Mucosa of rectum (tissue), 2 donors: ENCODE data around the gene IQCN.

ENCODE experiments used
- H3K27ac ChIP-seq, 2 donors: one replicate each; pipeline ENCODE4 v1.7.0; 2013; ENCODE audit warnings: inconsistent platforms in 2 of 2, low read depth in 2 of 2, low read length in 2 of 2
- H3K27me3 ChIP-seq, 2 donors: one replicate each; pipeline ENCODE4 v1.7.0; 2013; ENCODE audit warnings: low read length in 2 of 2; ENCODE audit not compliant: control insufficient read depth in 2 of 2, insufficient read depth in 2 of 2
- H3K36me3 ChIP-seq, 2 donors: one replicate each; pipeline ENCODE4 v1.7.0; 2013; ENCODE audit warnings: low read length in 2 of 2; ENCODE audit not compliant: control insufficient read depth in 2 of 2, insufficient read depth in 2 of 2
- H3K4me1 ChIP-seq, 2 donors: one replicate each; pipeline ENCODE4 v1.7.0; 2013; ENCODE audit warnings: low read length in 2 of 2, mild to moderate bottlenecking in 1 of 2; ENCODE audit not compliant: control insufficient read depth in 2 of 2, insufficient read depth in 2 of 2
- H3K4me3 ChIP-seq, 2 donors: one replicate each; pipeline ENCODE4 v1.7.0; 2013; ENCODE audit warnings: low read length in 2 of 2
- H3K9ac ChIP-seq, 2 donors: one replicate each; pipeline ENCODE4 v1.7.0; 2013; ENCODE audit warnings: low read length in 2 of 2, low read depth in 1 of 2, mild to moderate bottlenecking in 1 of 2
- H3K9me3 ChIP-seq, 2 donors: one replicate each; pipeline ENCODE4 v1.7.0; 2013; ENCODE audit warnings: low read length in 2 of 2; ENCODE audit not compliant: control insufficient read depth in 2 of 2
- donor health status: healthy.
- donor health status: Normal muscosa, but diverticular disease.

IQCN gene

DNA sequence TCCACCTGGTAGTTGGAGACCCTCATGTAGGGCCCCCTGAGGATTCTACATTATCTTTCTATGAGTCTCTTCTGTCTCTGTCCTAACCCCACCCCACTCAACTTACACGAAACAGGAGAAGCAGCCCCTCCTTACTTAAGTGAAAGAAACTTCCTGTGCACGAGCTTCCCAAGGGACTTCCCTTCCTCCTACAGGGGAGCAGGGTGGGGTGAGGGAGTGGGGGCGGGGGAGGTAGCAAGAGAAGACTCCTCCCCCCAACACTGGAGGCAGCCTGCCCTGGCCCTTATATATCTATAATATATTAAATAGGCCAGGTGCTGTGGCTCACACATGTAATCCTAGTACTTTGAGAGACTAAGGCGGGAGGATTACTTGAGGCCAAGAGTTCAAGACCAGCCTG, 42.5 kb downstream of the IQCN start:
- Histone ChIP-seq H3K27me3 (peaks cover 2 to 27% of the 10 kb centered on the region in 2 donors), H3K36me3 (no peaks in the 10 kb centered on the region), H3K27ac (no peak overlapping the region), H3K9me3 (no peaks in the 10 kb centered on the region), H3K4me1 (no peaks in the 10 kb centered on the region), H3K4me3 (no peak overlapping the region), H3K9ac (no peak overlapping the region)

DNA sequence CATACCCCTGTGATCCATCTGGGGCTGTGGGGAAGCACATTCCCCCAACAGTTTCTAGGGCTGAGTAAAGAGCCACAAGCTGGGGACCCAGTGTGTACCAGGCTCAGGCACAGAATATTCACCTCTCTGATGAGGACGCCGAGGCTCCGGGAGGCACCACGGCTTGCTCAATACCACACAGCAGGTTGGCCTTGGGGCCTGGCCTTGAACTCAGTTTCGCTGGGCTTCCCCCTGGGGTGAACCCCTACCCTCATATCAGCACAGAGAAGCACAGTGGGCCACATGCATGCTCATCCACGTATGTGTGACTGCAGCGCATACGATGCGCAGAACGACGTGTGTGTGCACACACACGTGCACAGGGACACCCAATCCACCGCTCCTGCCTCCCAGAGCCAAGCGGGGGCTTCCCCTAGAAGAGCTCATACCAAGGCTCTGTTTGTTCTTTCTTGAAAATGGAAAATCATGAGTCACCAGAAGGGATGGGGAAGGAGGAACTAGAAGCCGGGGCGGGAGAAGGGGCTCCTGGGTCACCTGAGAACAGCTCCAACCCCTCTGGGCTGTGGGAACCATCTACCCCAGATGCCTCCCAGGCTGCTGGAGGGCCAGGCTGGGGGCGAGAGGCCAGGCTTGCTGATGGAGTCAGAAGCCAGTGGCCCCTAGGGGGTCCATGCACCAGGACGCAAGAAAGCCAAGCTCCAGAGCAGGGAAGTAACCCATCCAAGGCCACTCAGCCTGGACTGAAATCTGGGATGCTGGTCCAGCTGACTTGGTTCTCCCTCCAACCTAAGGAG, 43.1 kb downstream of the IQCN start:
- Histone ChIP-seq H3K4me1 (no peaks in the 10 kb centered on the region), H3K9me3 (no peaks in the 10 kb centered on the region), H3K27me3 (peaks cover 2 to 29% of the 10 kb centered on the region in 2 donors), H3K27ac (no peak overlapping the region), H3K9ac (no peak overlapping the region), H3K4me3 (no peak overlapping the region), H3K36me3 (no peaks in the 10 kb centered on the region)

DNA sequence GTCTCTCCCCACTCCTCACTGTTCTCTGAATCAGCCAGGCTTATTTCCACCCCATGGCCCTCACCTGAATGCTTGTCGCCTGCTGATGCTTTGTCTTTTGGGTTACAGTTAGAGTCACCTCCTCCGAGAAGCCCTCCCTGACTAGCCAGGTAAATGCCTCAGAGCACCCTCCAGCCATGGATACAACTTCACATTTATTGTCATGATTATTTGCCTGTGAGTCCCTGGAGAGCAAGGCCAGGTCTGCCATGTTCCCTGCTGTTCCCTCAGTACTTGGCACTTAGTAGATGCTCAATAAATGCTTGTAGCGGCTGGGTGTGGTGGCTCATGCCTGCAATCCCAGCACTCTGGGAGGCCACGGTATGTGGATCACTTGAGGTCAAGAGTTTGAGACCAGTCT, 44.3 kb downstream of the IQCN start:
- H3K9me3 ChIP-seq, result no peaks in the 10 kb centered on the region
- H3K4me3 ChIP-seq, result no peak overlapping the region
- no peaks in the 10 kb centered on the region for H3K36me3 ChIP-seq
- peaks cover 0 to 2% of the 10 kb centered on the region in 2 donors for H3K4me1 ChIP-seq
- no peak overlapping the region for H3K27ac ChIP-seq
- peak overlapping the region in 1 of 2 donors; percentile 14 for H3K9ac ChIP-seq
- H3K27me3 ChIP-seq, result peaks cover 13 to 38% of the 10 kb centered on the region in 2 donors

DNA sequence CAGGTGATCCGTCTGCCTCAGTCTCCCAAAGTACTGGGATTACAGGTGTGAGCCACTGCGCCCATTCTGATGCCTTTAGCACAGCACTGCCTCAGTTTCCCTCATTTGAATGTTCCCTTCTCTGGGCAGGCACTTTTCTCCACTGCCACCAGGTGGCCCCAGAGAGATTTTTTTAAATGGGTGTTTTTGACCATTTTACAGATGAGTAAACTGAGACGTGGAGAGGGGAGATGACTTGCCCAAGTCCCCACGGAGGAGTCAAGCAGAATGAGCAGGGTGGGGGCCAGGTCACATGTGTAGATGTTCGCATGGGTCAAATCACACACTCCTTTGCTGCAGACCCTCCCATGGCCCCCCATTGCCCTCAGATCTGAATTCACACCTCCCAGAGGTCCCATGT, 44.8 kb downstream of the IQCN start:
- H3K4me3 ChIP-seq, result no peak overlapping the region
- no peak overlapping the region for H3K9ac ChIP-seq
- H3K36me3 ChIP-seq, result no peaks in the 10 kb centered on the region
- no peaks in the 10 kb centered on the region for H3K9me3 ChIP-seq
- H3K27me3 ChIP-seq, result peaks cover 16 to 40% of the 10 kb centered on the region in 2 donors
- H3K27ac ChIP-seq, result no peak overlapping the region
- peaks cover 0 to 6% of the 10 kb centered on the region in 2 donors for H3K4me1 ChIP-seq

DNA sequence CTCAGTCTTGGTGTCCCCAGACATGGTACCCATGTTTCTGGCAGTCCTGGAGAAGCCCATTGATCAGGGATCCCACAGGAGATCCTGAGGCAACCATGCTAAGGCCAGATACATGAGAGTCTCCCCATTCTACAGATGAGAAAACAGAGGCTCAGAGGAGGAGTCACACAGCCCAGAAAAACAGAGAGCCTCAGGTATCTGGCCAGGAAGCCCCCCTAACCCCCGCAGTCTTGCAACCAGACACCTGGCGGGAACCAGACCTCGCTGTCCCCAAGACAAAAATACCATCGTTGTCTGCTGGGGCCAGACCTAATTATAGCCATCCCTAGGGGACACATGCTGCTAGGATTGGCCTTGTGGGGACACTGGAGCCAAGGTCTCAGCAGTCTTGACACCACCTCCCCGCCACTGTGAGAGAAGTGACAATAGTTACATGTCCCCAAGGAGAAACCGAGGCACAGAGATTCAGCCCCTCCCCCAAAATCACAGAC, 46.4 kb downstream of the IQCN start:
- Histone ChIP-seq H3K4me3 (no peak overlapping the region), H3K4me1 (peaks cover 4 to 11% of the 10 kb centered on the region in 2 donors), H3K27ac (no peak overlapping the region), H3K9me3 (no peaks in the 10 kb centered on the region), H3K36me3 (no peaks in the 10 kb centered on the region), H3K27me3 (peaks cover 16 to 35% of the 10 kb centered on the region in 2 donors), H3K9ac (no peak overlapping the region)

DNA sequence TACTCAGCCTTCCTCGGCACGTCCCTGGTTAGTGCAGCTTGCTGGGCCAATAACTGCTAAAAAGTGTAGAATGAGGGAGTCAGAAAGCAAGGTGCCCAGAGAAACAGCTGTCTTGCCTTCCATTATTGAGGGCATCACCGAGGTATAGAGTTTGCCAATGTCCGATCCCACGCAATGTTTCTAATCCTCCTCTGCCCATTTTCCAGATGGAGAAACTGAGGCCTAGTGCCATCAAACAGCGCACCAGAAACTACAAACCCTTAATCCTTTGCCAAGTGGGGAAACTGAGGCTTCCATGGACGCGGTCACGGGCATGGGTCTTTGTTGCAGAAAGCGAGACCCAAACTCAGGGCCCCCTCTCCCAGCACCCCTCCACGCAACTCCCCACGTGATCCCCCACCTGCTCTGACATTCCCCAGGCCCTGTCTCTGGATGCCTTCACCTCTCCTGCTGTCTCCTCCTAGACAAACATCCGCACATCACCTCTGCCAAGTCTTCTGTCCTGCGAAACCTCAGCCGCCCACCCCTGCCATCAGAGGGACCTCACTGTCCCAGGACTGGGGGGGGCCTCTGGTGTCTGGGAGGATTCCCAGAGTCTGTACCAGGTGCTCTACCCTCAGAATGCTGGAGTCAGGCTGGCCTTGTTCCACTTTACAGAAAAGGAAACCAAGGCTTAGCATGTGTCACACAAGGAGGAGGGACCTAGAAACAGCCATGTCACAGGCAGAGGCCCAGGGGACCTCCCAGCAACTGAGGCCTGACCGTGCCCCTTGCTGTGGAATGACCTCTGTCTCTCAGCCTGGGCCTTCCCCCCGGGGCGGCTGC, 47.1 kb downstream of the IQCN start:
- Histone ChIP-seq H3K36me3 (no peaks in the 10 kb centered on the region), H3K27me3 (peaks cover 14 to 33% of the 10 kb centered on the region in 2 donors), H3K9ac (no peak overlapping the region), H3K4me1 (peaks cover 4 to 11% of the 10 kb centered on the region in 2 donors), H3K4me3 (no peak overlapping the region), H3K27ac (no peak overlapping the region), H3K9me3 (no peaks in the 10 kb centered on the region)

DNA sequence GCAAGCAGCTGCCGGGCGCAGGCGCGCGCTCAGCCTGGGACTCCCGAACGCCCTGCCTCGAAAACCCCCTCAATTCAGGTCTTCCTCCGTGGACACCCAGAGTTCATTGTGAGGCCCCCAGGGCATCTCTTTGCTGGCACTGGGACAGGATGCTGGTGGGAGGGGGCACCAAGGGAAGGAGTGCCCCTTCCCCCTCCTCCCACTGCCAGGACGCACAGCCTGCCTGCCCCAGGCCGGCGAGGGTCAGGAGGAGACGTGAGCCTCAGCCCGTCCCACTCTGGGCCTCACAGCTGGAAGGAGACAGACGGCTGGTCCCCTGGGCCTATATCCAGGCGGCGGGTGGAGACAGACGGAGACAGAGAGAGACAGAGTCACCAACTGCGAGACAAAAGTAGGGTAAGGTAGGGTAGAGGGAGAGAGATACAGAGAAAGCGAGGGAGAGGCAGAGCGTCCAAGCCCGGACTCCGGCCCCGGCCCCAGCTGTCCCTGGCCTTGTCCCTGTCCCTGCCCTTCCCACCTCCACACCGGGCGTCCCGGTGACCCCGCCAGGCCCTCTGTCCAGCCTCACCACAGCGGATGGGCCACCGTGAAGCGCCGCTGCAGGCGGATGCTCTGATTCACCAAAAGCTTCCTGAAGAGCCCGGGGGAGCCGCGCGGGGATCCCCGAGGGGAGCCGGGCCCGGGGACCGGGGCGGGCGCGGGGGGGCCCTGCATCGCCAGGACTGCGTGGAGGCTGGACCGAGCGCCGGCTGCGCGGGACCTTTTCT, 48.4 kb downstream of the IQCN start, which contains the start of gene PDE4C:
Gene PDE4C, minus strand, starts transcription at position 737 of the 767 bp plus-strand sequence. Its CDS starts 23 bp downstream, at position 714.
- peak within 1 kb of the TSS; percentile 9 to 15 for H3K27ac ChIP-seq
- no peaks in the 10 kb centered on the region for H3K9me3 ChIP-seq
- peaks cover 14 to 29% of the 10 kb centered on the region in 2 donors for H3K27me3 ChIP-seq
- H3K9ac ChIP-seq, result peak within 1 kb of the TSS in 1 of 2 donors; percentile 26
- peaks cover 4 to 11% of the 10 kb centered on the region in 2 donors for H3K4me1 ChIP-seq
- H3K36me3 ChIP-seq, result no peaks in the 10 kb centered on the region
- no peak within 1 kb of the TSS for H3K4me3 ChIP-seq

DNA sequence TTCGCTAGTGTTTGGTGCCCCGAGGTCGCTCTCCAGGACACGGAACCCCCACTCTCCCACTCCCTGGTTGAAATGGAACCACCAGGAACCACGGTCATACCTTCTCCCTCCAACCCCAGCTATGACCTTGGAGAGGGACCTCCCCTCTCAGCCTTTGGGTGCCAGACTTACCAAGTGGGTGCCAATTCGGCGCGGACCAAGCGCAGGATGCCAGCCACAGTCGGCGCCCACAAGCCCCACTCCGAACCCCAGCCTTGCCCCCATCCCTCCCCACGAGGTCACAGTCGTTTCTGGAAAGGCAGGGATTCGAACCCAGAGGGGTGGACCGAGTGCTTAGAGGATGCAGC, 48.9 kb downstream of the IQCN start:
- H3K9me3 ChIP-seq, result no peaks in the 10 kb centered on the region
- H3K4me3 ChIP-seq, result no peak overlapping the region
- H3K4me1 ChIP-seq, result peaks cover 4 to 11% of the 10 kb centered on the region in 2 donors
- H3K9ac ChIP-seq, result no peak overlapping the region
- peak overlapping the region in 1 of 2 donors; percentile 15 for H3K27ac ChIP-seq
- peaks cover 14 to 24% of the 10 kb centered on the region in 2 donors for H3K27me3 ChIP-seq
- no peaks in the 10 kb centered on the region for H3K36me3 ChIP-seq

DNA sequence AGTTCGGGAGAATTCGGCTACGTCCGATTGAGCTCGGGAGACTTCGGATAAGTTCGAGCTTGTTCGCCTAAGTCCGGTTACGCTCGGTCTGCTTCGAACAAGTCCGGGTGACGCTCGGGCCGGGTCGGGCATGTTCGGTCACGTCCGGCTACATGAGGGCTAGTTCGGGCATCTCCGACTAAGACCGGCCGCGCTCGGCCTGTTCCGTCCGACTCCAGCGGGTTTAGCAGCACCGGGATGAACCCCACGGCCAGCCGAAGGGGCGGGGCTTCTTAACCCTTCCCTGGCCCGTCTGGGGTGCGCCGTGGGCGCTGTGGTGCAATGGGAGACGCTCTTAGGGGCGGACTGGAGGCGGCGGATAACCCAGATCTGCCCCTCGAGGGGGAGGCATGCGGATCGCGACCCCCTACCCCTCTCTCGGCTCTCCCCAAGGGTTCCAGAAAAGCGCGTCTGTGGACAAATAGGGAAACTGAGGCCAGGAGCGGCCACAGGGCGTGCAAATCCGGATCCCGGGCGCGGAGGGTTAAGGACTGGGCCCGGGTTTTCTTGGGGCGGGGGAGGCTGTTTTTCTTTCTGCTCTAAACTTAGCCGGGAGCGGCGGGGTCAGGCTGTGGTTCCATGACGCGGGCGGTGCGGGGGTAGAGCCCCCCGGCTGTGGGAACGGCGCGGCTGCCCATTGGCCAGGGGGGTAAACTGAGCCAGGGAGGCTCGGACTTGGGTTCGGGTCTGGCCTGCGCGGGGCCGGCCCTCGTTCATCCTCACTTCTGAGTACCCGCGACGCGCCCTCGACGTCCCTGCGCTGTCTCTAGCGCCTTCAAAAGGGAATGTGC, 49.5 kb downstream of the IQCN start:
- H3K9me3 ChIP-seq, result no peaks in the 10 kb centered on the region
- peak overlapping the region; percentile 62 to 83 for H3K4me3 ChIP-seq
- peaks cover 4 to 11% of the 10 kb centered on the region in 2 donors for H3K4me1 ChIP-seq
- H3K27me3 ChIP-seq, result peaks cover 14 to 23% of the 10 kb centered on the region in 2 donors
- H3K9ac ChIP-seq, result peak overlapping the region; percentile 42 to 60
- peak overlapping the region in 1 of 2 donors; percentile 15 for H3K27ac ChIP-seq
- H3K36me3 ChIP-seq, result no peaks in the 10 kb centered on the region
